Colonic mucosa (tissue), 4 donors: ENCODE results near the gene MRPS9. TPM values are rescaled to one million over a fixed set of nuclear protein-coding genes. Genes with fewer than 3 reads are reported as not detected.

ENCODE experiments used
- DNase-seq: peaks from one replicate; pipeline ENCODE4 v3.0.0-alpha.2; 2020
- H3K27ac ChIP-seq: fragments of 200-600 bp; one replicate; pipeline ENCODE4 v1.8.0; 2021
- H3K27me3 ChIP-seq: fragments of 200-600 bp; one replicate; pipeline ENCODE4 v1.8.0; 2021
- H3K36me3 ChIP-seq: fragments of 200-600 bp; one replicate; pipeline ENCODE4 v1.8.0; 2021
- H3K4me1 ChIP-seq: fragments of 200-600 bp; one replicate; pipeline ENCODE4 v1.8.0; 2021; ENCODE audit warnings: mild to moderate bottlenecking
- H3K4me3 ChIP-seq: fragments of 200-600 bp; one replicate; pipeline ENCODE4 v1.8.0; 2021
- H3K9ac ChIP-seq, 2 donors: one replicate each; pipeline ENCODE4 v1.7.0; 2013; ENCODE audit warnings: control low read depth in 2 of 2, low read depth in 2 of 2, low read length in 2 of 2
- H3K9me3 ChIP-seq: fragments of 200-600 bp; one replicate; pipeline ENCODE4 v1.8.0; 2021
- CTCF ChIP-seq: fragments of 200-600 bp; IDR thresholded peaks from one replicate; pipeline ENCODE4 v1.8.0; 2022; ENCODE audit warnings: antibody characterized with exemption, mild to moderate bottlenecking
- intact Hi-C: fragments of 100-400 bp; cut with DNase I; formaldehyde crosslinking; loops from one replicate; pipeline ENCODE4 v1.14.1; 2022
- total RNA-seq, 2 donors: library from RNA; stranded (reverse); fragmentation: NEBNext Ultra II Directional in 1 of 2; extraction: Animal tissue kit (Norgen Biotek cat#: 25700) in 1 of 2; gene quantifications; one replicate each; pipeline ENCODE4 v1.2.1, GENCODE V29; 2021
- donor health status: healthy.
- donor health status: DM: no; HTN: no; CAD: no.
- donor health status: DM: no; HTN: no; CAD: no.

Gene MRPS9
- total RNA-seq, 2 donors from 2014 or later, result 33.4 to 48.4 TPM

GRCh38 chr2:105087273-105087672, 49.4 kb downstream of the MRPS9 start:
- Histone ChIP-seq H3K4me1 (no peaks in the 10 kb centered on the region), H3K9me3 (no peaks in the 10 kb centered on the region), H3K36me3 (no peaks in the 10 kb centered on the region), H3K4me3 (no peak overlapping the region), H3K27ac (no peak overlapping the region), H3K9ac (no peak overlapping the region), H3K27me3 (no peaks in the 10 kb centered on the region)
- DNase-seq, result no peak
- intact Hi-C loops, result no loop called here
- no peak for TF ChIP-seq CTCF

GRCh38 chr2:105090091-105090490, 52.2 kb downstream of the MRPS9 start:
- Histone ChIP-seq H3K27ac (no peak overlapping the region), H3K36me3 (no peaks in the 10 kb centered on the region), H3K4me1 (no peaks in the 10 kb centered on the region), H3K27me3 (no peaks in the 10 kb centered on the region), H3K9me3 (no peaks in the 10 kb centered on the region), H3K9ac (no peak overlapping the region), H3K4me3 (no peak overlapping the region)
- no peak for TF ChIP-seq CTCF
- intact Hi-C loops, result no loop called here
- no peak for DNase-seq

- no peak overlapping the region for H3K27ac ChIP-seq
- intact Hi-C loops, result no loop called here
- H3K4me3 ChIP-seq, result no peak overlapping the region
- H3K4me1 ChIP-seq, result no peaks in the 10 kb centered on the region
- no peaks in the 10 kb centered on the region for H3K36me3 ChIP-seq
- H3K27me3 ChIP-seq, result no peaks in the 10 kb centered on the region
- H3K9me3 ChIP-seq, result no peaks in the 10 kb centered on the region
- H3K9ac ChIP-seq, result no peak overlapping the region
- DNase-seq, result no peak
- TF ChIP-seq CTCF, result no peak
These were observed 54.9 kb downstream of the MRPS9 start for GRCh38 chr2:105092797-105093196.

- Histone ChIP-seq H3K9ac (no peak overlapping the region), H3K27ac (no peak overlapping the region), H3K4me3 (no peak overlapping the region), H3K4me1 (no peaks in the 10 kb centered on the region), H3K9me3 (no peaks in the 10 kb centered on the region), H3K27me3 (no peaks in the 10 kb centered on the region), H3K36me3 (no peaks in the 10 kb centered on the region)
- TF ChIP-seq CTCF, result no peak
- intact Hi-C loops, result no loop called here
- no peak for DNase-seq
These were observed 61.3 kb downstream of the MRPS9 start for GRCh38 chr2:105099153-105099552.

GRCh38 chr2:105100046-105100840, 62.4 kb downstream of the MRPS9 start:
- Histone ChIP-seq H3K4me3 (no peak overlapping the region), H3K27me3 (no peaks in the 10 kb centered on the region), H3K27ac (no peak overlapping the region), H3K36me3 (no peaks in the 10 kb centered on the region), H3K9ac (no peak overlapping the region), H3K9me3 (no peaks in the 10 kb centered on the region), H3K4me1 (no peaks in the 10 kb centered on the region)
- intact Hi-C loops, result no loop called here
- no peak for TF ChIP-seq CTCF
- no peak for DNase-seq
